Right lobe of liver (tissue), 6 donors: ENCODE results near the gene MAK. TPM values are rescaled to one million over a fixed set of nuclear protein-coding genes. Genes with fewer than 3 reads are reported as not detected.
"Not testable (repeated sequence)": the region's sequence is repeated elsewhere in the genome, so short reads cannot be mapped to it uniquely, and the experiment has no call there.

Experiments used
- ATAC-seq, 4 donors: fragments of 200-7000 bp; cut with Tn5 transposase; one replicate each; pipeline ENCODE4 v1.9.1; 2020; ENCODE audit warnings: mild to moderate bottlenecking in 4 of 4, moderate library complexity in 4 of 4
- DNase-seq, 3 donors: peaks; one replicate each; pipeline ENCODE4 v3.0.0-alpha.2; 2020
- H3K27ac ChIP-seq, 3 donors: fragments of 200-600 bp; one replicate each; pipeline ENCODE4 v1.8.0; 2022
- H3K27me3 ChIP-seq, 2 donors: fragments of 200-600 bp; one replicate each; pipeline ENCODE4 v1.8.0; 2022
- H3K36me3 ChIP-seq, 4 donors: fragments of 200-600 bp; sonication (generic) in 1 of 4; one replicate each; pipeline versions ENCODE4 v1.5.1 to v1.8.0; 2017 to 2022; ENCODE audit warnings: control low read depth in 1 of 4
- H3K4me1 ChIP-seq, 4 donors: fragments of 200-600 bp; sonication (generic) in 1 of 4; one replicate each; pipeline versions ENCODE4 v1.5.1 to v1.8.0; 2017 to 2022; ENCODE audit warnings: control low read depth in 1 of 4
- H3K4me3 ChIP-seq, 3 donors: fragments of 200-600 bp; one replicate each; pipeline ENCODE4 v1.8.0; 2022
- H3K9me3 ChIP-seq, 4 donors: fragments of 200-600 bp; sonication (generic) in 1 of 4; one replicate each; pipeline versions ENCODE4 v1.5.1 to v1.8.0; 2017 to 2022; ENCODE audit warnings: control low read depth in 1 of 4
- POLR2A ChIP-seq: fragments of 450-650 bp; IDR thresholded peaks from one replicate; pipeline ENCODE4 v1.6.1; 2017; ENCODE audit warnings: antibody characterized with exemption, mild to moderate bottlenecking
- WGBS: methylation state at CpG from one replicate; pipeline ENCODE4 v1.1.6; 2018; ENCODE audit warnings: low coverage, low lambda C conversion rate; ENCODE audit not compliant: insufficient coverage; ENCODE audit errors: missing lambda C conversion rate; 5-methylcytosine and 5-hydroxymethylcytosine counted together
- intact Hi-C, 2 donors: fragments of 100-400 bp; cut with DNase I; formaldehyde crosslinking; loops; one replicate each; pipeline versions ENCODE4 v1.11.2 to v1.14.1; 2022
- total RNA-seq, 6 experiments: library from RNA; depleted of rRNA in 2 of 6; stranded (reverse); fragments of >200 nt in 2 of 6; fragmentation: NEBNext Ultra II Directional in 3 of 6; extraction: Animal tissue kit (Norgen Biotek cat#: 25700) in 3 of 6; gene quantifications; one replicate each; pipeline versions ENCODE4 v1.1.0 to v1.2.4, GENCODE V29; 2016 to 2023
- TF ChIP-seq, protein P1 (sequence below), 4 donors: fragments of 200-600 bp in 3 of 4; fragments of 450-650 bp in 1 of 4; IDR thresholded peaks; one replicate each; pipeline versions ENCODE4 v1.5.1 to v1.8.0; 2016 to 2022; ENCODE audit warnings: antibody characterized with exemption in 4 of 4, mild to moderate bottlenecking in 2 of 4
- donor health status: DM: no; HTN: yes; CAD: no.
- donor health status: DM: no; HTN: no; CAD: no.
- donor health status: DM: no; HTN: no; CAD: no.
- donor health status: DM: no; HTN: yes; CAD: no.
- donor health status: DM: no; HTN: yes; CAD: no.

MAK gene
- total RNA-seq, 6 experiments from 2014 or later: 0.12 to 0.18 (median 0.15) TPM; not detected in 3

DNA sequence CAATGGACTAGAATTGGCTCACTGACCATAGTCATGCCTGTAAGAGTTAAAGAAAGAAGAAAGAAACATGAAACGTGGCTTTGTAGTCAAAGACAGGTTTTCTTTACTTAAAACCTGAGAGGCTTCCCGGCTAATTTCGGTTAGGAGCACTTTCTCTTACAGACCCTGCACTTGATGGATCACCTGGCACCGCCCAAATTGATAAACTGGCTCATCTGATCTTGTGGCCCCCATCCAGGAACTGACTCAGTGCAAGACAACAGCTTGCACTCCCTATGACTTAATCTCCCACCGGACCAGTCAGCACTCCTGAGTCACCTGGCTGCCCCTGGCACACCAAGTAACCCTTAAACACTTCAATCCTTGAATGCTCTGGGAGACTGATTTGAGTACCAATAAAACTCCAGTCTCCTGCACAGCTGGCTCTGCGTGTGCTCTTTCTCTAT lies 78.4 kb downstream of the MAK start:
- peak in 1 of 3 donors; percentile 25 for DNase-seq

DNA sequence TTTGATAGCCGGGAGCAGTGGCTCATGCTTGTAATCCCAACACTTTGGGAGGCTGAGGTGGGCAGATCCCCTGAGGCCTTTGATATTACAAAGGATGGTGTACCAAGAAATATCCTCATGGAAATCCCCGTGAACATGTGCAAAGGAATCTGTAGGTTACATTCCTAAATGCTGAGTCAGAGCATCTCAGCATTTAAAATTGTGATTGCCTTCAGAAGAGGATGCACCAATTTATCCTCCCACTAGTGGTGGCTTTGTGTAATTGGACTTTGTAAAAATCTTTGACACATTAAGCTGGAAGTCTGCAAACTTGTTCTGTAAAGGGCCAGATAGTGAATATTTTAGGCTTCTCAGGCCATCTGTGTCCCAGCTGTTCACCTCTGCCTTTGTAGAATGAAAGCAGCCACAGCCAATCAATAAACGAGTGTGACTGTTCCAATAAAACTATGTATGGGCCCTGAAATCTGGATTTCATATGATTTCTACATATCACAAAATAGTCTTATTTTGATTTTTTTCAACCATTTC lies 79.0 kb downstream of the MAK start:
- Histone ChIP-seq H3K4me1 (no peaks in the 10 kb centered on the region), H3K36me3 (peaks cover 0 to 20% (median 10%) of the 10 kb centered on the region in 4 donors), H3K27ac (no peak overlapping the region), H3K4me3 (no peak overlapping the region), H3K9me3 (no peaks in the 10 kb centered on the region), H3K27me3 (no peaks in the 10 kb centered on the region)
- TF ChIP-seq, protein P1, sequence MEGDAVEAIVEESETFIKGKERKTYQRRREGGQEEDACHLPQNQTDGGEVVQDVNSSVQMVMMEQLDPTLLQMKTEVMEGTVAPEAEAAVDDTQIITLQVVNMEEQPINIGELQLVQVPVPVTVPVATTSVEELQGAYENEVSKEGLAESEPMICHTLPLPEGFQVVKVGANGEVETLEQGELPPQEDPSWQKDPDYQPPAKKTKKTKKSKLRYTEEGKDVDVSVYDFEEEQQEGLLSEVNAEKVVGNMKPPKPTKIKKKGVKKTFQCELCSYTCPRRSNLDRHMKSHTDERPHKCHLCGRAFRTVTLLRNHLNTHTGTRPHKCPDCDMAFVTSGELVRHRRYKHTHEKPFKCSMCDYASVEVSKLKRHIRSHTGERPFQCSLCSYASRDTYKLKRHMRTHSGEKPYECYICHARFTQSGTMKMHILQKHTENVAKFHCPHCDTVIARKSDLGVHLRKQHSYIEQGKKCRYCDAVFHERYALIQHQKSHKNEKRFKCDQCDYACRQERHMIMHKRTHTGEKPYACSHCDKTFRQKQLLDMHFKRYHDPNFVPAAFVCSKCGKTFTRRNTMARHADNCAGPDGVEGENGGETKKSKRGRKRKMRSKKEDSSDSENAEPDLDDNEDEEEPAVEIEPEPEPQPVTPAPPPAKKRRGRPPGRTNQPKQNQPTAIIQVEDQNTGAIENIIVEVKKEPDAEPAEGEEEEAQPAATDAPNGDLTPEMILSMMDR (IDR thresholded peaks at IDR 0.05): peak; percentile 35 to 41 (median 38)
- TF ChIP-seq POLR2A: no peak
- intact Hi-C loops: no loop called here
- DNase-seq (no peak), ATAC-seq (peak in 3 of 4 donors; percentile 36 to 69 (median 48))
- WGBS: 57% methylated on average over 3 of the region's 3 CpGs

More for the DNA sequence above, 78.4 kb downstream of the MAK start:
- Histone ChIP-seq H3K4me3 (no peak overlapping the region), H3K27ac (no peak overlapping the region), H3K36me3 (peaks cover 0 to 19% (median 9%) of the 10 kb centered on the region in 4 donors), H3K9me3 (no peaks in the 10 kb centered on the region), H3K27me3 (no peaks in the 10 kb centered on the region), H3K4me1 (no peaks in the 10 kb centered on the region)
- TF ChIP-seq, protein P1 (IDR thresholded peaks at IDR 0.05): no peak
- TF ChIP-seq POLR2A: no peak
- 80% methylated on average over 6 of the region's 6 CpGs for WGBS
- peak in 1 of 4 donors; percentile 58 for ATAC-seq
- intact Hi-C loops: no loop called here

DNA sequence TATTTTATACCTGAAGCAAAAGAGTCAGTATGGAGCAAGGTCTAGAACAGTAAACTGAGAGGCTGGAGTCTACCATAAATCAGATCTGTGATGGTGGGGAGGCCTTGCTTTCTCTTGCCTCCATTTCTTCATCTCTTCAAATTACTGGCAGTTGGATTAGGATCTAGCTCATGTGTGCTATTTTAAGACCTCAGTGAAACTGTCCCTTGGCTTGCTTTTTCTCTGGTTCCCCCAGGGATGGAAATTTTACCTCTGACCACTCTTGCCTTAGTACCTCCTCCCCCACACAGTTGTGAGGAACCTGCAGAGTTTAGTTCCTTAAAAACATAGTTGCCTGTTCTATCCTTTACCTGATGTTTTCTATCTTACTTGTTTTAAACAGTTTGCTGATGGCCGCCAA lies 82.3 kb downstream of the MAK start:
- Histone ChIP-seq H3K9me3 (no peaks in the 10 kb centered on the region), H3K27ac (no peak overlapping the region), H3K4me3 (no peak overlapping the region), H3K27me3 (no peaks in the 10 kb centered on the region), H3K36me3 (peaks cover 0 to 27% (median 12%) of the 10 kb centered on the region in 4 donors), H3K4me1 (no peaks in the 10 kb centered on the region)
- intact Hi-C loops: no loop called here
- TF ChIP-seq, protein P1 (IDR thresholded peaks at IDR 0.05): no peak
- no peak for TF ChIP-seq POLR2A
- 100% methylated on average over 1 of the region's 1 CpG for WGBS
- DNase-seq (no peak), ATAC-seq (no peak)

DNA sequence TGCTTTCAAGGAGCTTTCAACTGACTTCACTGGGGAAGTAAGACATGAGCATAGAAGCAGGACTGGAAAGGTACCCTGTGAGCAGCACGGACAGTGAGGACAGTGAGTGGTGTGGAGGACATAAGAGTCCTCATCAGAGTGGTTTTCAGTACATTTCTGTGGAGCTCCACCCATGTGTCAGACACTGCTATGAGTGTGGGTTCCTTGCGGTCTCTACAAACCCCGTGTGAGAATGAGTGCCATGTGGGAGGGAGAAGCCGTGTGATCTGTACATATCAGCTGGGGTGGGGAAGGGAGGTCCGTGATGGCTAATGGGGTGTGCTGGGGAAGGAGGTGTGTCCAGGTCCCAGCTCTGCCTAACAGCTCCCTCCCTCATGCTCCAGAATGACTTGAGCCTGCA lies 86.6 kb downstream of the MAK start:
- ATAC-seq, H3K27me3 ChIP-seq, DNase-seq, H3K27ac ChIP-seq, H3K4me3 ChIP-seq, intact Hi-C loops, H3K9me3 ChIP-seq: not testable (repeated sequence)
- 100% methylated on average over 1 of the region's 5 CpGs for WGBS
- H3K4me1 ChIP-seq: peaks cover 0 to 10% (median 0%) of the 10 kb centered on the region in 4 donors
- H3K36me3 ChIP-seq: peaks cover 0 to 19% (median 8%) of the 10 kb centered on the region in 4 donors

DNA sequence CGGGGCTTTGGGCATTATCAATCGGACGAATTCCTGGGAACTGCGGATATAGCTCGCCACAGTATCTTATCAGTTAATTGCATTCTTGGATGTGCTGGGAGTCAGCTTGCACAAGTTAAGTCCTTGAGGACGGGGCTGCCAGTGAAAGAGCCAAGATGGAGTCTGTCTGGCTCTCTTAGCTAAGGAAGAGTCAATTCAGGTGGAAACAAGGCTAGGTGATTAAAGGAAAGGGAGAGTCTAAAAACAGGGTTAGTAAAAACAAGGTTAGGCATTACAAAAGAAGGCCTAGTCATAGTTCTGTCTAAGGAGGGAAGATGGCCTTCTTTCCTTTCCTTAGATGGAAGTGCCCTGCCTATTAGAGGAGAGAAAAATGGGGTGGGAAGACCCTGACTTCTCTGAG lies 87.8 kb downstream of the MAK start:
- ATAC-seq, H3K9me3 ChIP-seq, H3K27me3 ChIP-seq, H3K4me3 ChIP-seq, H3K27ac ChIP-seq, DNase-seq, intact Hi-C loops: not testable (repeated sequence)
- 85% methylated on average over 6 of the region's 6 CpGs for WGBS
- peaks cover 0 to 10% (median 0%) of the 10 kb centered on the region in 4 donors for H3K4me1 ChIP-seq
- H3K36me3 ChIP-seq: peaks cover 0 to 13% (median 6%) of the 10 kb centered on the region in 4 donors
